ENCODE measurements around the gene EIF4B.

The EIF4B gene

GRCh38 chr12:53047221-53048032, 41.2 kb downstream of the EIF4B start:
- peak; percentile 77 for DNase-seq

DNA sequence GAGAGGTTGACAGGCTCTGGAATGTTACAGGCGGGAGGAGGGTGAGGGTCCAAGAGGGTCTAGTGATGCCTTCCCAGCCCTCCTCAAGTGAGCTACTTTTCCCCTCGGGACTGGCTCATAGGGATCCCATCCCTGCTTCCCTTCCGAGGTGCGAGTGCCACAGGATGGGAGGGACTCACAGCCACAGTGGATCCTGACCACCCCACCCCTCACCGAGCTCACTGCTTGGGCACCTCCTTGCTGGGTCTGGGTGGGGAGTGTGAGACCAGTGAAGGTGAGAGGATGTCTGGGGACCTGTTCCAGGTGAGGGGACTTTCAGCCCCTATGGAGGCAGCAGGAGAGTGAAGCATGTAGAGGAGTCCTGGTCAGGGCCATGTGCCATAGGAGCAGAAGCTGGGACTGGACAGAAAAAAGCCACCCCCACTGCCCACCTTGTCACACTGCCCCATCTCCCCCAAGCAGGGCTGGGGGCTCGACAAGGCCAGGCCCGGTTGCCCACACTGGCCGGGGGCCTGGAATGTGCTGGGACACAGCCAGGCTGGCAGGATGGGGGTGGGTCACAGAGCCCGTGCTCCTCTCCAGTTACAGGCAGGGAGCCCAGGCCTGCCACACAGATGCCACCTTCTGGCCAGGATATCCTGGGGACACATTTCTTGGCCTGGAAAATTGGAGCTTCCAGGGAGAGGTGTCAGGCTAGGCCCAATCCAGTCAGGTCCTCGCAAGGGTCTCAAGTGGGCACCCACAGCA, 42.0 kb downstream of the EIF4B start:
- peak; percentile 73 for DNase-seq

DNA sequence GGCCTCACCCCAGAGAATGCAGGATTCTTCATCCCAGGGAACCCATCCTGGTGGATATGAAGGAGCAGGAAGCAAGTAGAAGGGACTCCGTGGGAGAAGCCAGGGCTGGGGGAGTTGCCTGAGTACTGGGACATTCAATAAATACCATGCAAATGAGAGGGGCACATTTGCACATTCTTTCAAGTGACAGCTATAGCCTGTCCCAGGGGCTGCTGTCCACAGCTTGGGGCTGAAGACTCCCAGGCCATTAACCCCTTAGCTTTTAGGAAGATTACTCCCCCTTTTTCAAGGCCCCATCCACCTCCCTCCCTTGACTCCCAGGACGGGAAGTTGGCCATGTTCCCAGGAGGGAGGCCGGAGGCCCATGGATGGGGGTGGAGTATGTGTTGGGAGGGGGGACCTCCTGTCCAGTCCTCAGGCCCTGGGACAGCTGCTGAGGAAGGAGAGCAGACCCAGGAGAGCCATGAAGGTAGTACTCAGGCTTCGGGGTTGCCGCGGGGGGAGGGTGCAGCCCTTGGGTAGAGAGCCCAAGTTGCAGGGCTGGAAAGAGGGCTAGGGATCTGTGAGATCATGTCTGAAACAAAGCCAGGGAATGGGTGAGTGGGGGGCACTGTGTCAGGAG, 42.6 kb downstream of the EIF4B start:
- no peak for DNase-seq

- peak; percentile 41 for DNase-seq
These were observed 43.5 kb downstream of the EIF4B start, which contains the start of gene TNS2 for GRCh38 chr12:53049571-53050318. TSS of gene TNS2 (plus strand) at chr12:53050065. CDS start at chr12:53050186, 121 bp downstream.

- no peak for DNase-seq
These were observed 44.3 kb downstream of the EIF4B start for GRCh38 chr12:53050426-53051057.

GRCh38 chr12:53051058-53051880, 45.0 kb downstream of the EIF4B start:
- peak; percentile 88 for DNase-seq

- no peak for DNase-seq
These were observed 45.7 kb downstream of the EIF4B start for GRCh38 chr12:53051881-53052412.

GRCh38 chr12:53052419-53053217, 46.4 kb downstream of the EIF4B start:
- peak; percentile 93 for DNase-seq

- DNase-seq, result peak; percentile 66
These were observed 47.2 kb downstream of the EIF4B start for GRCh38 chr12:53053218-53054111.

DNA sequence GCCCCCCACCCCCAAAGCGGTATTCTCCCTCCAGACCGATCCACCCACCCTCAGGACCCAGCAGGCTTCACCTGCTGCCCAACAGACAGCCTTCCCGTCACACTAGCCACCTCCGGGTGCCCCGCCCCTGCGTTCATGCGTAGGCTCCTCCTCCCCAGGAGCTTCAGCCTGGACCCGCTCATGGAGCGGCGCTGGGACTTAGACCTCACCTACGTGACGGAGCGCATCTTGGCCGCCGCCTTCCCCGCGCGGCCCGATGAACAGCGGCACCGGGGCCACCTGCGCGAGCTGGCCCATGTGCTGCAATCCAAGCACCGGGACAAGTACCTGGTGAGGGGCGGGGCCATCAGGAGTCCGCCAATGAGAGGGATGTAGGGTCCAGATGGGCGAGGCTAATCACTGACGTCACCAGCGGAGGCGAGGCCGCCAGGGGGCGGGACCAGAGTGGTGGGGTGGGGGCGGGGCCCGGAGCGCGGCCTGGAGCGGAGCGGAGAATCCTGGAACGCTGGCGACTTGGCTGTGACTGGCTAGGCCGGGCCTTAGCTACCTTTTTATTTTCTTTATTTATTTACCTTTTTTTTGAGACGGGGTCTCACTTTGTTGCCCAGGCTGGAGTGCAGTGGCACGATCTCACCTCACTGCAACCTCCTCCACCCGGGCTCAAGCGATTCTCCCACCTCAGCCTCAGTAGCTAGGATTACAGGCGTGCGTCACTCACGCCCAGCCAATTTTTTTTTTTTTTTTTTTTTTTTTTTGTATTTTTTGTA, 48.0 kb downstream of the EIF4B start:
- DNase-seq, result peak; percentile 94

GRCh38 chr12:53055471-53056266, 49.4 kb downstream of the EIF4B start:
- no peak for DNase-seq

- DNase-seq, result no peak
These were observed 50.0 kb downstream of the EIF4B start for GRCh38 chr12:53056296-53056695.

DNA sequence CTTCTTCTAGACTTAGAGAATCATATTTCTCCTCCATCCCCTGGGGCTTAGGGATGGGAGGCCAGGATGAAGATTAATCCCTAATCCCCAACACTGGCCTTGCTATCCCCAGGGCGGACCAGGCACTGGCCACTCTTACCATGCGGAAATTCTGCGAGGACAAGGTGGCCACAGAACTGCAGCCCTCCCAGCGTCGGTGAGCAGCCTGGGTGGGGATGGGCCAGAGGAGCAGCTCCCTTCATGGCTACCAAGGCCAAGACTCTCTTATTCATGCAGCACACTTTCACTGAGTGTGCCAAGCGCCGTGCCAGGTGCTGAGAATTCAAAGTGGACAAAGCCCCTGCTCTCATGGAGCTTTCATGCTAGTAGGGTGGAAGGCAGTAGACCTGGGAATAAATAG, 50.6 kb downstream of the EIF4B start:
- DNase-seq, result no peak

DNA sequence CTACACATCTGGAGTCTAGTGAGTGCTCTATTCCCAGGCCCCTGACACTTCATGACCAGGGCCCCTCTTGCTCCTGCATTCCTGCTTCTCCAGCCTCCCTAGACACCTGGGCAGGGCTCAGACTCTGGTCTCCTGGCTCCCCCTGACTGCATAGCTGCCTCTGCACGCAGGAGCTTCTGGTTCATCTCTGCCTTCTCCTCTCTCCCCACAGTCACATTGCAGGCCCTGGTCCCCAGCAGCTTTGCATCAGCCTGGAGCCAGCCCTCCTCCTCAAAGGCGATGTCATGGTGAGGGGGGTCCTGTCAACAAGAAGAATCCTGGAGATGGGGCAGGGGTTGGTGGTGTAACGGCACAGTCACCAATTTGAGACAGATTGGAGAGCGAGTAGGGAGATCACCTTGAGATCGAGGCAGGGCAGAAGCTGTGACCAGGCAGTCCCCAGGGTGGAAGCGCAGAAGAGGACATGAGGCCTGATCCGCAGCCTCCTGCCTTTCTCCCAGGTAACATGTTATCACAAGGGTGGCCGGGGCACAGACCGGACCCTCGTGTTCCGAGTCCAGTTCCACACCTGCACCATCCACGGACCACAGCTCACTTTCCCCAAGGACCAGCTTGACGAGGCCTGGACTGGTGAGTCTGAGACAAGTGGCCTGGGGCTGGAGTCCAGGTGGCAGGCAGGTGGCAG, 51.7 kb downstream of the EIF4B start:
- no peak for DNase-seq

DNA sequence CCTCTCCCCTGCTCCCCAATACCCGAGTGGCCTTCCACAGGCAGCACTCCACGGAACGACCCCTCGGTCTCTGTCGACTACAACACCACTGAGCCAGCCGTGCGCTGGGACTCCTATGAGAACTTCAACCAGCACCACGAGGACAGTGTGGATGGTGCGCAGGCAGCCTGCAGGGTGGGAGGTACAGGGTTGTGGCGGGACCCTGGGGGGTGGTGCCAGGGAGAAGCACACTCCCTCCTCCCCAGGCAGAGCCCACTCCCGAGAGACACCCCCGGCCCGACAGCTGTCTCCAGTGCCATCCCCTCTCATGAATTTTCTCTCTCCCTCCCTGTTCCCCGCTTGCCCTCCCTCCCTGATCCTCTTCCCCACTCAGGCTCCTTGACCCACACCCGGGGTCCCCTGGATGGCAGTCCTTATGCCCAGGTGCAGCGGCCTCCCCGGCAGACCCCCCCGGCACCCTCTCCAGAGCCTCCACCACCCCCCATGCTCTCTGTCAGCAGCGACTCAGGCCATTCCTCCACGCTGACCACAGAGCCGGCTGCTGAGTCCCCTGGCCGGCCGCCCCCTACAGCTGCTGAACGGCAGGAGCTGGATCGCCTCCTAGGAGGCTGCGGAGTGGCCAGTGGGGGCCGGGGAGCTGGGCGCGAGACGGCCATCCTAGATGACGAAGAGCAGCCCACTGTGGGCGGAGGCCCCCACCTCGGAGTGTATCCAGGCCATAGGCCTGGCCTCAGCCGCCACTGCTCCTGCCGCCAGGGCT, 52.6 kb downstream of the EIF4B start:
- DNase-seq, result no peak

GRCh38 chr12:53059434-53060063, 53.3 kb downstream of the EIF4B start:
- DNase-seq, result no peak

Measured in midbrain (tissue), 1 donor.